NT2/D1 (cell line): ENCODE data around the gene AGAP1.

ENCODE experiments used
- DNase-seq: peaks from one replicate; pipeline ENCODE4 v3.0.0-alpha.2; 2011; ENCODE audit warnings: low read depth, low spot score
- H3K27me3 ChIP-seq: 2 replicates; pipeline ENCODE4 v1.6.0; 2011; ENCODE audit warnings: mild to moderate bottlenecking; ENCODE audit not compliant: insufficient read length, insufficient read depth
- H3K36me3 ChIP-seq: 2 replicates; pipeline ENCODE4 v1.6.1; 2011; ENCODE audit warnings: mild to moderate bottlenecking, low read length, mixed read lengths; ENCODE audit not compliant: insufficient read depth, insufficient read length
- H3K4me1 ChIP-seq: 2 replicates; pipeline ENCODE4 v1.5.1; 2011; ENCODE audit not compliant: insufficient read depth, insufficient read length
- H3K4me3 ChIP-seq: 2 replicates; pipeline ENCODE4 v1.5.1; 2011; ENCODE audit warnings: low read depth; ENCODE audit not compliant: insufficient read length
- H3K9ac ChIP-seq: 2 replicates; pipeline ENCODE4 v1.6.0; 2011; ENCODE audit warnings: low read depth; ENCODE audit not compliant: insufficient read length
- H3K9me3 ChIP-seq: 2 replicates; pipeline ENCODE4 v1.5.1; 2011; ENCODE audit warnings: mild to moderate bottlenecking, low read length; ENCODE audit not compliant: insufficient read depth
- SUZ12 ChIP-seq: IDR thresholded peaks from 2 replicates; pipeline ENCODE4 v1.6.1; 2011; ENCODE audit not compliant: insufficient read length, insufficient read depth; ENCODE audit errors: extremely low read depth
- YY1 ChIP-seq: IDR thresholded peaks from 2 replicates; pipeline ENCODE4 v1.6.1; 2011; ENCODE audit not compliant: insufficient read length, insufficient read depth
- ZNF274 ChIP-seq: IDR thresholded peaks from 2 replicates; pipeline ENCODE4 v1.6.1; 2011; ENCODE audit warnings: mild to moderate bottlenecking, low read depth, low read length

The AGAP1 gene

DNA sequence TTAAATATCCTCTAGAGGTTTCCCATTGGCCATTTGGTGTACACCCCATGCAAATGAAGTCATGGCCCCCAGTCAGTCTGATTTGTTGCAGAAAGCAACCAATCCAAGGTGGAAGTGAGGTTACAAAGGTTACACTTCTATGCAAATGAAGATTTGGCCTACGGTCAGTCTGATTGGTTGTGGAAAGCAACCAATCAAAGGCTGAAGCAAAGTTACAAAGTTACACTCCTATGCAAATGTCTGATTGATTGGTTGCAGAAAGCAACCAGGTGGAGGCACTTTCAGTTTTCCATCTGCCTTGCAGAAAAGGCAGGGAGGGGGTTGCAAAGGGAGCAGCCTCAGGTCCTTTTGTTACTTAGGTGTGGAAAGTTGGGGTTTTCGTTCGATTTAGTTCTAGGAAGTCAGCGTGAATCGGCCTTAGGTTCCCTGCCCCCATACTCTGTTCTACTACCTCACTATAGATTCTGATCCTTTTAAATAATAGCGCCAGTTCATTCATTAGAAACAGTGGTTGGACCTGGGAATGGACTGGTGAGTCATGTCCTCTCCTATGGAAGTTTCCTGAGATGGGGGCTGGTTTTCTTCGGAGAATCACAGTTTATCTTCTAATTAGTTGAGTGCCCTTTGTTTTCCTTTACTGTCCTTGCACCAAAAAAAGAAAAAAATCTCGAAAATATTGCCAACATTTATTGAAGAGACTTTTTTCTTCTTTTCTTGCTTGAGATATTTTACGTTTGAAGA, 279.5 kb downstream of the AGAP1 start:
- Histone ChIP-seq H3K4me3 (no peak overlapping the region), H3K36me3 (peaks cover 13% of the 10 kb centered on the region), H3K4me1 (no peaks in the 10 kb centered on the region), H3K9ac (no peak overlapping the region), H3K27me3 (no peaks in the 10 kb centered on the region), H3K9me3 (no peaks in the 10 kb centered on the region)
- TF ChIP-seq SUZ12 (no peak), ZNF274 (no peak), YY1 (no peak)
- DNase-seq = no peak

DNA sequence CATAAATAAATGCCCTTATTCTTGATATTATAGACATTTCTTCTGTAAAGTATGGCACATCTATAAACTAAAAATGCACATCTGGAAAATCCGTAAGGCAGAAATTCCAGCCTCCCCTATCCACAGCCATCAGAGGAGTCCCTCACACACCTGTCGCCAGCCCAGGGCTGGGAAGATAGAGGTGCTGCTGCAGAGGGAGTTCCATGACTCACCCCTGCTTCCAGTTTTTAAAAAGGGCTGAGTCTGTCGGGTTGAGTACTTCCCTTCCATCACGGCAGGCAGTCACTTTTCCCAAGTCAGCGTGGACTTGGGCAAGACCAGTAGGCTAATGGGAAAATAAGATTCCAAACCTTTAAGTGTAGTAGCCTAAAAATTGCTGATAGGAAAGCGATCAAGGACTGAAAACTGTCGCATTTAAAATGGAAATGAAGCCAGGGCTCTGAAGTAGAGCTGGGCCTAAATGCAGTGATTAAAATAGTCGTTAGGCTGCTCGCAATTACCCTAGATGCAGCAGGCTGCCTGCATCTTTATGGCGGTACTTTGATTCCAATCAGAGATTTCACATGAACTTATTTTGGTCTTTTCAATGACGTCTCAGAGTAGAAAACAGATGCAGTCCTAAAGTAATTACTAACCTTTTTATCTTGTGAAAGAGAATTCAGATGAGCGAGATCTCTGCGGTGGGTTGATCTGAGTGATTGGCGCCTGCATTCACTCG, 280.5 kb downstream of the AGAP1 start:
- Histone ChIP-seq H3K36me3 (peaks cover 15% of the 10 kb centered on the region), H3K4me3 (no peak overlapping the region), H3K4me1 (no peaks in the 10 kb centered on the region), H3K9me3 (no peaks in the 10 kb centered on the region), H3K27me3 (no peaks in the 10 kb centered on the region), H3K9ac (no peak overlapping the region)
- TF ChIP-seq SUZ12 (no peak), ZNF274 (no peak), YY1 (no peak)
- no peak for DNase-seq

DNA sequence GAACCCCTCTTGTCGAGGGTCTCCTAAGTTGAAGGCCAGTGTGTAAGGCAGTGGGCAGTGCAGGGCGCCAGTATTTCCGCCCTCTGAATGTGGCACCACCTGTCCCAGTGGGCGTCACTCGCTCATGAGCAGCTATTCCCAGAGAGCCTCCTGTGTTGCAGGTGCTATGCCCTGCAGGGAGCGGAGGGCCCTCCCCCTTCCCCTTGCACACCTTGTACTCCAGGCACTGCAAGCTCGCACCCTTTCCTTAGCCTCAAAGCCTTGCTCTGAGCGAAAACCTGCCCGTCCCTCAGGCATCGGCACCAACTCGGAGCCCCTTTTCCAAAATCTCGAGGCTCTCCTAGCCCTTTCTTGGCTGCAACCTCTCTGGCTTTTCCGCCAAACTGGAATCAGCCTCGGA, 282.7 kb downstream of the AGAP1 start:
- no peak overlapping the region for H3K4me3 ChIP-seq
- H3K27me3 ChIP-seq = no peaks in the 10 kb centered on the region
- no peak overlapping the region for H3K9ac ChIP-seq
- H3K36me3 ChIP-seq = peaks cover 15% of the 10 kb centered on the region
- H3K9me3 ChIP-seq = no peaks in the 10 kb centered on the region
- no peak for DNase-seq
- H3K4me1 ChIP-seq = no peaks in the 10 kb centered on the region
- no peak for TF ChIP-seq YY1
- TF ChIP-seq SUZ12 = no peak
- no peak for TF ChIP-seq ZNF274

DNA sequence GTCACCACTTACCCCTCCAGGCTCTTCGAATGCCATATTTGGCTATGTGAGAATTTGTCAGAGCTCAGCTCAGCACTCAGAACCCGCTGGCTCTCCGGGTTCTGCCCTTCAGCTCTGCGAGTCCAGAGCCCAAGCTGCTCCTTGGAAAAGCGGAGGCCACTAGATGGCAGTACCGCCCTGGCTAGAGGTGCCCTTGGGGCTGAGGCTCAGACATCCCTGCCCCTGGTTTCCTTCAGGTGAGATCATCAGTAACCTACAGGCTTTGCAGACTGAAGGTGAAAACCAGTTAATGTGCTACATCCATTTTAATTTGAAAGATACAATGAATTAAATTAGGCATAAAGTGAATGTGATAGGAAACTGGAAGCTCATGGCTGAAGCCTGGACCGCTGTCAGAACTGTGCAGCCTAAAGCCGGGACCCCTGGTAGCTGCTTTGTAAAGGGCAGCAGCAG, 285.6 kb downstream of the AGAP1 start:
- Histone ChIP-seq H3K36me3 (peaks cover 13% of the 10 kb centered on the region), H3K9me3 (no peaks in the 10 kb centered on the region), H3K9ac (no peak overlapping the region), H3K4me1 (no peaks in the 10 kb centered on the region), H3K4me3 (no peak overlapping the region), H3K27me3 (no peaks in the 10 kb centered on the region)
- peak; percentile 72 for DNase-seq
- TF ChIP-seq YY1 (no peak), SUZ12 (no peak), ZNF274 (no peak)

DNA sequence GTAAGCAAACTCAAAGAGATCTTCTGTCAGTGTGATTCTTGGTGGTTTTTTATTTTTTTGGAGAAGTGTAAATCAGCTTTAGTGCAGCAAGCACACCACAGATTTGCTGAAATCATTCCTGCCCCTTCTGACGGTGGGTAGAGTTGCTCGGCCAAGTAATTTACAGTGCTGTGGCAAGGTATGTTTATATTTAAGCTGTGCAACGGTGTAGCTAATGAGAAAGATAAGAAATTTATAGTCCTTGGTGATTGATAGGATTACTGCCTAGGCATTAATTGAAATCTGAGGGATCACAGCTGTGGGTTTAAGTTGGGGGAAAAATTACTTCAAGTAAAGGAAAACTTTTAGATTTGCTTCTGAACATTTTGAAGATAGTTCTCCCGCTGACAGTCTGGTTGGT, 286.6 kb downstream of the AGAP1 start:
- TF ChIP-seq SUZ12 = no peak
- no peak for TF ChIP-seq ZNF274
- TF ChIP-seq YY1 = no peak
- DNase-seq = no peak
- Histone ChIP-seq H3K4me1 (no peaks in the 10 kb centered on the region), H3K9ac (no peak overlapping the region), H3K9me3 (no peaks in the 10 kb centered on the region), H3K4me3 (no peak overlapping the region), H3K27me3 (no peaks in the 10 kb centered on the region), H3K36me3 (peaks cover 13% of the 10 kb centered on the region)

DNA sequence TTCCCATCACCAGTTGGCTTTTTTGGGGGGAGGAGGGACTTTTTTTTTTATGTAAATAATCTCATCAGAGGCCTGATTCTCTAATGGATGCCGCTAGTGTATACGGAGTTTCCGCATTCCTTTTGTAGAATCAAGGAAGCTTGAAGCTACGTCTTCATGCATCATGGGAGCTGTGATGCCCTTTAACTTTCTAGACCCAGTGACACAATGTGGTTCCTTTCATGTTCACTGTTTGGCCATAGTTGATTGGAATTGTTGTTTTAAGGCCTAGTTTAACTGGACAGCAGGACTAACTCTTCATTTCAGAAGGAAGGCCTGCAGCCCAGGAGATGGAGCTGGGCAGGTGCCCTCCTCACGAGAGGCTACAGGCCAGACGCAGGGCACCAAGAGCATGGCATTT, 287.9 kb downstream of the AGAP1 start:
- Histone ChIP-seq H3K4me3 (no peak overlapping the region), H3K9ac (no peak overlapping the region), H3K4me1 (no peaks in the 10 kb centered on the region), H3K36me3 (peaks cover 13% of the 10 kb centered on the region), H3K9me3 (no peaks in the 10 kb centered on the region), H3K27me3 (no peaks in the 10 kb centered on the region)
- DNase-seq = no peak
- TF ChIP-seq YY1 = no peak
- TF ChIP-seq ZNF274 = no peak
- TF ChIP-seq SUZ12 = no peak

DNA sequence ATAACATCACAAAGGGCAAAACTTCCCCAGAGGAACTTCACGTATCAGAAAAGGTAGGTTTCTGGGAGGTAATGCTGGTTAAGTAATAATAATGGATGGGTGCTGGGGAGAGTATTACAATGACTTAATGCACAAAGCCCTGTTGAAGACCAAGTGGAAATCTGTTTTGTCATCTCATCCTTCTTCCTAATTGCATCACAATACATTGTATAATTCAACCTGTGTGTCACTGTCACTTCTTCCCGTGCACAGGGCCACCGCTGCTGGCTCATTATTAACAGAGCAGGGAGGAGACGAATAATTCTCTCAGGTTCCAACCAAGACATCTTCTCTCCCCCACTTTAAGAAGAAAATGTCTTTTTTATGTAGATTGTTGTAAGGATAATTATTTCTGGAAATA, 290.9 kb downstream of the AGAP1 start:
- no peak for DNase-seq
- no peaks in the 10 kb centered on the region for H3K4me1 ChIP-seq
- no peak for TF ChIP-seq YY1
- TF ChIP-seq ZNF274 = no peak
- TF ChIP-seq SUZ12 = no peak
- no peak overlapping the region for H3K9ac ChIP-seq
- no peak overlapping the region for H3K4me3 ChIP-seq
- no peaks in the 10 kb centered on the region for H3K36me3 ChIP-seq
- H3K27me3 ChIP-seq = no peaks in the 10 kb centered on the region
- no peaks in the 10 kb centered on the region for H3K9me3 ChIP-seq
